ENCODE data around the gene BLTP2.
"Not testable (repeated sequence)": the region's sequence is repeated elsewhere in the genome, so short reads cannot be mapped to it uniquely, and the experiment has no call there.

Gene BLTP2

DNA sequence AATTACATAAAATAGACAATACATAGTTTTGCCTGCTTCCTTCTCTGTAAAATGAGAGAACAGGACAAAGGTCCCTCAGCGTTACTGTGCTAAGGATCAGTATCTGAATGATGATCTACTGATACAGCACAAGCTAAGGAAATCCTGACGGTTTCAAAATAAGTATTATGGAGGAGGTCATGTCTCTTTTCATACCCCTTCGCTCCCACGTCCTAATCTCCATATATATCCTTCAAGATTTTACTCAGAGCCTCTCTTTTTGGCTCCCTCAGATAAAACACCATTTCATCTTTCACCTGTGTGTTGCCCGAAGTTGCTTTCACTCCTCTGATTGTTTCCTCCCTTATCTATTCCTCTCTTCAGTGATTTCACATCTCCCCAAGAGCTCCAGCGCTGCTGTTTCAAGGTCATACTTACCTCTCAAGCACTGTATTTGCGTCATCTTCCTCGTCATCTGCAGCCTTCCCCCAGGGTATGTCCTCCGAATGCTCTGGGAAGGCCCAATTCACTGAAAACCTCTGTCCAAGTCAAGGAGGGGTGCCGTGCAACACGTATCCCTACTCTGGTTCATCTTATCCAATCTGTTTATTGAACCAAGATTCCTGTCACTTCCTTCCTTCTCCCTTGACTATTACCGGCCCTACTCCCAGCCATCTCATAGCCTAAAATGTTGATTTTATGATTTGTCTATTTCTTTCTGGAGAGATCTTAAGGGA lies 1.2 kb upstream of the BLTP2 start:
- no peak for DNase-seq

DNA sequence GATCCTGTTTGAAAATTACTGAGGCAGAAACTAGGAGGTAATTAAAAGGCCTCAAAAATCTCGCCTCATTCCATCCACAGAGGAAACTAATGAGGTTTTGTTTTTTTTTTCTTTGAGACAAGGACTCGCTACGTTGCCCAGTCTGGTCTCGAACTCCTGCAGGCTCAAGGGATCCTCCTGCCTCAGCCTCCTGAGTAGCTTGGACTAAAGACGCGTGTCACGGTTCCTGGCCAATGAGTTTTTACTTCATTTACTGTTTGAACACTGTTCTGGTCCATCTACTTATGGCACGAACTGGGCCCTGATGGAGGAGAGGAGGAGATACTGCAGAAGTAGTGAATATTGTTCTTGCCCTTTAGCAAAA lies 600 bp upstream of the BLTP2 start:
- DNase-seq = no peak

DNA sequence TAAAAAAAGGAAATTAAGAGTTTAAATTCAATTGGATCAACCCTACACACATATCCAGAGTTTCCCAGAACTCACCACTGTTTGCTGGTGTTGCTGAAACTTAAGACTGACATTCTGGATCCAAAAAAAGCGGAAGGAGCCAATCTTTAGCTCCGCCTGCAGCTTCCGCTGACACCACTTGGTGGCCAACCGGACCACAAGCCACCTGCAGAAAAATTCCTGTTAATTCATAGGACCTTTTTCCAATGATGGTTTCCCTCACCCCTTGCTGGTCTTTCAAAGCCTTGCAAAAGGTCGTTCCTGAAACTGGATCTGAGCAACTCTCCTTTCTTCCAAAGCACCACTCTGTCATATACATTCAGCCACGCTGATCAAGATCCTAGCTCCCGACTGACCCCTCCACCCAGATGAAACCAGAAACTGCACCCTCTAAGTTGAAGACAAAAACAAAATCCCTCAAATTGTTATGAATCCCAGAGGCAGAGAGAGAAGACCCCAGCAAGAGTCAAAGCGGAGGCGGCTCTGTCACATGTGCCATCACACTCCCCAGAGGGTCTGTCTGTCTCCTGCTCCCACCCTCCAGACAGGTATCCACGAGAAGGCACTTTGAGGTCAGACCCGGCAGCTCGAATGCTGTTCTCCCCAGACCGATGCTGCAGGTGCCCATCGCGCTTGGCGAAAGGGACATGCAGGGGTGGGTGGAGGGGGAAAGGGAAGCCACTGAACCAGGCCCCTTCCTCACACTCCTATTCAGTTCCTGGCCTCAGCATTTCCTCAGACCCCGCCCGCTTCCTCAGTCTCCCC lies 773 bp downstream of the BLTP2 start:
- peak; percentile 73 for DNase-seq

DNA sequence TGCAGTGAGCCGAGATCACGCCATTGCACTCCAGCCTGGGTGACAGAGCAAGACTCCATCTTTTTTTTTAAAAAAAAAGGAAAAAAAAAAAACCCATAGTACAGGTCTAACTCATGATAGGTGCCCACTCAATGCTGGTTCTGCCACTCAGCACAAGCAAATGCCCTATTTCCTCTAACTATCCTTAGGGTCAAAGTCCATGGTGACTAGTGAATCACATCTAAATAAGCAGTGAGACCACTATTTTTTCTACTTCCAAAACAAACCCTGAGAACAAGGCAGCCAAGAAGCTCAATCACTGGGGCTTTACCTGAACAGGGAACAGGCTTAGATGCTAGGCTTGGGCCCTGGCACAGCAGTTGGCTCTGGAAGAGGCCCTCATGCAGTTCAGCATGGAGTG lies 3.4 kb downstream of the BLTP2 start:
- no peak for DNase-seq

DNA sequence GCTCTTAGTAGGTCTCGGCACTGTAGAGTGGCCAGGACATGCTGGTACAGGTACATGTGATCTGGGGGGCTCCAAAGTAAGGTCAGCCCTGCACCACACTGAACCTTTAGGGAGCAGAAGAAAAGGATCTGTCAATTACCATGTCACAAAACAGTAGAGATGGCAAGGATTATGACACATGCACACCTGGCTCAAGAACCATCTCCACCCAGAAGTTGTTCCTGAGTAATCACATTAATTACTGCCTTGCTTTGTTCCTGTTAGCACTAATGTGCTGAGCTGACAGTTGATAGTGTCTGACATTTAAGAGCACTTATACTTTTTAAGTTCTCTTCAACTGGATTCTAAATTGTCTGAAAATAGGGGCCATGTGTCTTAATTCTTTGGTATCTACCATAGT lies 9.5 kb downstream of the BLTP2 start:
- no peak for DNase-seq

DNA sequence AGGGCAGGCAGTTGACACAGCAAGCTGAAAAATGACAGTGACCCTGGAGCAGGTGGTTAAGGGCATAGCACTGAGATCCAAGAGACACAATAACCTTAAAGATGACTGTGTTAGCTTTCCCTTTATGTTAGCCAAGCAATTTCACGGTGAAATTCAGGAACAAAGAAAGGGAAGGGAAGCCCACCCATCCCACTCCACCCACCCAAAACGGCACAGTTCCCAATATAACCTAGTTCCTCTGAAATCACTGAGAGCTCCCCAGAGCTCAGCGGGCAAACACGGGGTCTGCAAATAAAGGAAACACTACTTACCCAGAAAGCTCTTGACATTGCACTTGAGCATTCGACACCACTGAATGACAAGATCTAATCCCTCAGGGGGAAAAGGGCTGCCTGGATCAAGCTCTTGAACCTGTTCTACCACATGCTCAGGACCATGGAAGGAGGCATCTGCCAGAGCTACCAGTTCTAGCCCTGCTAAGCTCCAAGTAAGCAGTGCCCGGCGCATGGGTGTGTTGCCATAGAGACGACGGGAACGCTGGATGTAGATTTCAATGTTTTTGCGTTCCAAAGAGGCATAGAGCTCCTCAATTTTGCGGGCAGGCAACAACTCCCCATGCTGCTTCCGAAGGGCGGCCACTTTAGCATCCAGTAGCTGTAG lies 10.6 kb downstream of the BLTP2 start:
- DNase-seq = no peak

DNA sequence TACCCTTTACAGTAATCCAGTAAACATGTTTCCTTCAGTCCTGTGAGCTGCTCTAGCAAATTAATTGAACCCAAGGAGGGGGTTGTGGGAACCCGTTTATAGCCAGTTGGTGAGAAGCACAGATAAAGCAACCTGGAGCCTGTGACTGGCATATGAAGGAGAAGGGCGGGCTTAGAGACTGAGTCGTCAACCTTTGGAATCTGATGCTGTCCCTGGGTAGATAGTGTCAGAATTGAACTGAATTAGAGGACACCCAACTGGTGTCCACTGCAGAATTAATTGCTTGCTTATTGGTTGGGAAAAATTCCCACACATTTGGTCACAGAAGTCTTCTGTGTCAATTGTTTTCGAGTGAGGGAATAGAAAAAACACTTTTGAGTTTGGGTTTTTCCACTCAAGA lies 18.1 kb downstream of the BLTP2 start:
- no peak for DNase-seq

DNA sequence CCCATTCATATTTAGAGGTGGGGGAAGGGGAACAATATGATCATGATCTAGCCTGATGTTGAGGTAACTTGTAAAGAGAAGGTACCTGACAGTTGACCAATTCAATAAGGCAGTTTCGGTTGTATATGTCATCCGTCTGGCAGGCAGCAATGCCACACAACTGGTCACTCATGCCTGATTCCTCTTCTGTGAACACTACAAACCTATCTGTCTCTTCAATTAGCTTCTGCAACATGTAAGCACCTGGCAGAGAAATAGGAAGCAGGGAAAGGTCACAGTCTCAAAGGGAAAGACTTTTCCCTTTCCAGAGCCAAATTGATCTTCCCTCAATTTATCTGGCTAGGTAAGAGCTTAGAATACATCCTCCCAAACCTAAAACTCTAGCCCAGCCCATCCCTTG lies 20.8 kb downstream of the BLTP2 start:
- no peak for DNase-seq

DNA sequence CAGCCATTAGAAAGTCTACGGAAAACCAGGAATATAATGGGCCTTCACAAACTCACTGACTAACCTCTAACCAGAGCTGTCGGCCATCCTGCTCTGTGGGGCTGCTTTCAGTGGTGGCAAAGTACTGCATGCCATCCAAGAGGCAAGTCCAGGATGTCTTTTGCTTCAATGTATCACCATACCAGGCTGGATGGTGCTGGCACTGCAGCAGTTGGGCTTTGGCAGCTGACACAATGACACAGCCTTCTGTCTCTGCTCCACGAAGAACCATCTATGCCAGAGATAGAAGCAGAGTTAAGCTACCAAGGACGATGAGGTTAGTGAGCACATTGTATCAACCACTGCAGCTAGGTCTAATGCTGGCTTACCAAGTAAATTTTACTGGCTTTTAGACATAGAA lies 21.3 kb downstream of the BLTP2 start:
- DNase-seq = no peak

DNA sequence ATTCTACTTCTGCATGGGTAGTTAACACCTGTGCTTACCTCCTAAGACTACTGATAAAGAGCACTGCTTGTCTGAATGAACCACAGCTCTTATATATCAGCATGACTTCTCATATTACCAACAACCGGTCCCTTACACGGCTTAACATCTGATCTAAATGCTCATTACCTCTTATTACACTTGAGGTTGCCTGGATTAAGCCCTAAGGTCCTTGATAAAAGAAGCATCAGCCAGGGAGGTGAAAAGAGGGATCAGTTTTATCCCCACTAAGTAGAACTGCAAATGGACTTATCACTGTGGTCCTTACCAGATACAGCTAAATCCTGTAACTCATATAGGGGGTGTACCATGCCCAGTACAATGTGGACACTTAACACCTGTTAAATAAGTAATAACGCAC lies 22.8 kb downstream of the BLTP2 start:
- DNase-seq = no peak

DNA sequence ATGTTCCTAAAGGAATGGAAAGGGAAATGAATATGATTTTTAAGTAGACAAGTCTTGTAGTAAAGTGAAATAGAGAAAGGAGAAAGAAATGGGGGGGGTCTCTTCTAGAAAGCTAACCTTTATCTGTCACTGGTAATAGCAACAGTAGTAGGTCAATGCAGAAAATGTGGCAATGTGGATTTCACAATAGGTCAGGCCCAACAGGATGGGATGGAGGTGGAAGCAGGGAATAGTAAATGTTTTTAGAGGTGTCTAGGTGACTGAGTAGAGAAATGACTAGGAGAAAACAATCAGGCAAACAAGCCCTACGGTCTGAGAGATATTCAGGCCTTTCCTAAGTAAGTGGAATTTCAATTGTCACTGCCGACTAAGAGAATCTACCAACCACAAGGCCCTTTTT lies 24.9 kb downstream of the BLTP2 start:
- DNase-seq = no peak

DNA sequence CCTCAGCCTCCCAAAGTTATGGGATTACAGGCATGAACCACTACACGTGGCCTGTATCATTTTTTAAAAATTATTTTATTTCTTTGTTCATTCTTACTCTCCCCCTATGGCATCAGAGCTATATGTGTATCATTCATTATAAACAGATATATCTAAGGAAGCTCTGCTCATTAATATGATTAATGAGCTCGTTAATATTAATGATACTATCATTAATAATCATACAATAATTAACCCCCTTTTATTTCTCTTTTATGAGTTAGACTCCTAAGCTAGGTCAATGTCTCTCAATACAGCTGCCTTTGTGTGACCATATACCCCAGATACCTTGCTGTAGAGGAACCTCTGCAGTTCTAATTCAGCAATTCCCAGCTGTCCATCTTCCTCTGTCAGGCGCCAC lies 26.5 kb downstream of the BLTP2 start:
- DNase-seq = no peak

DNA sequence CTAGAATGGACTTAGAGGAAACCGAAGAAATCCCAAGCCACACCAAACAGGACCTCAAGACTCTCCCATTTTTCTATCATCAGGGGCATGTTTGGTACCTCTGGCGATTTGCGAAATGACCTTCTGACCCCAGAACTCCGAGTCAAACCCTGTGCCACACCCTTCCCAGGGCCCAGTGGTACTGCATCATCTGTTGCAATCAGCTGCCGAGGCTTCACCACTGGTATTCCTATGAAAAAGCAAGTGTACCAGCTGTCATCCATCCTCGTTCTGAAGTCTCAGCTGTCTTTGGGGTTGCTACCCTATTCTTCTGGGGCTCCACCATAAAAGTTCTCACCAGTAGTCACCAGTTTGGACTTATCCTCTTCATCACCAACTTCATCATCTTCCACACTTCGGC lies 28.7 kb downstream of the BLTP2 start:
- DNase-seq = no peak

DNA sequence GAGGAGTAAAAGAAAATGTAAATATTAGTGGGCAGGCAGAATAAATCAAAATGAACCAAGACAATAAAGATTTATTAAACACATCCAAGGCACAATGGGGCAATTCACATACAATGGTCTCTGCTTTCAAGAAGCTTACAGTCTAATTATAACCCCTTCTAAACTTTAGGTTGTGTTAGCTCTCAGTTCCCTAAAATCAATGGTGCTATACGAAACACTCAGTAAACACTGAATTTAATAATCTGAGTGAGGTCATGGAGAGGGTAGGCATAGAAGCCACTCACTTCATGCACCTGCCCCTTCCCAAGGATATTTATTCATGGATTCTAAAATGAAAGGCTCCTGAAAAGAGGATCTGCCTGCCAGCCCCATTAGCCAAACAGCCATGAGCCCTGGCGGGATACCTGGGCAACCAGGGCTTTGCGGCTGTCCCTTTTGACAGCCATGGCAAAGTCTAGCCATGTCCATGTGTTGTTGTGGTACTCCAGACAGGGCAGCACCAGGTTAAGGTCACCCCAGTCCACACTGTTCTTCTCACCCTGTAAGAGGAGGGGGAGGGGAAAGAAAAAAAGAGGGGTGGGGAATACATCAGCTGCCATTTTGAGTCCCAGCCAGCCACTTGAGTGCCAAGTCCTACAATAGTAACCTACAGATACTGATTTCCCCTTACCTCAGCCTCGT lies 29.6 kb downstream of the BLTP2 start:
- DNase-seq = no peak

DNA sequence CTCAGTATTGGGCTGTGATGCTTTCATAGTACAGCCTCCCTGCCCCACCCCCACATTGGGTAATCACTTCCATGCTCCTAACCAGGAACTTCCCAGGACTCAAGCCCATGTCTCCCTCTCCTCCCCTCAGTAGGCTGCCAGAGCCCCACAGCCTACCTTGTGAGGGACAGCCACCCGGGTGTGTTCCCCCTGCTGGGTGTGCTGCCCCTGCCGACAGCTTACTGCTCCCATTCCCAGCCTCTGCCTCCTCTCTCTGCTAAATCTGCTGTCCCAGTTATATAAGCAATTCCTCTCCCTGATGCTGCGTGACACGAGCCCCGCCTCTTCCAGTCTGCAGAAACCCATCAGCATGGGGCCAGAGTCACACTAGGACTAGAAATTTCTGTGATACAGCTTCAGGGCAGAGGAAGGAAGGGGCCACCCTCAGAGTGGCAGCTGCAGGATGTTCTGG lies 31.0 kb downstream of the BLTP2 start, which contains the start of gene RSKR:
Gene RSKR (minus strand): TSS at position 255 of the 451 bp plus-strand sequence. CDS start 24 bp downstream, at position 231.
- DNase-seq = no peak

DNA sequence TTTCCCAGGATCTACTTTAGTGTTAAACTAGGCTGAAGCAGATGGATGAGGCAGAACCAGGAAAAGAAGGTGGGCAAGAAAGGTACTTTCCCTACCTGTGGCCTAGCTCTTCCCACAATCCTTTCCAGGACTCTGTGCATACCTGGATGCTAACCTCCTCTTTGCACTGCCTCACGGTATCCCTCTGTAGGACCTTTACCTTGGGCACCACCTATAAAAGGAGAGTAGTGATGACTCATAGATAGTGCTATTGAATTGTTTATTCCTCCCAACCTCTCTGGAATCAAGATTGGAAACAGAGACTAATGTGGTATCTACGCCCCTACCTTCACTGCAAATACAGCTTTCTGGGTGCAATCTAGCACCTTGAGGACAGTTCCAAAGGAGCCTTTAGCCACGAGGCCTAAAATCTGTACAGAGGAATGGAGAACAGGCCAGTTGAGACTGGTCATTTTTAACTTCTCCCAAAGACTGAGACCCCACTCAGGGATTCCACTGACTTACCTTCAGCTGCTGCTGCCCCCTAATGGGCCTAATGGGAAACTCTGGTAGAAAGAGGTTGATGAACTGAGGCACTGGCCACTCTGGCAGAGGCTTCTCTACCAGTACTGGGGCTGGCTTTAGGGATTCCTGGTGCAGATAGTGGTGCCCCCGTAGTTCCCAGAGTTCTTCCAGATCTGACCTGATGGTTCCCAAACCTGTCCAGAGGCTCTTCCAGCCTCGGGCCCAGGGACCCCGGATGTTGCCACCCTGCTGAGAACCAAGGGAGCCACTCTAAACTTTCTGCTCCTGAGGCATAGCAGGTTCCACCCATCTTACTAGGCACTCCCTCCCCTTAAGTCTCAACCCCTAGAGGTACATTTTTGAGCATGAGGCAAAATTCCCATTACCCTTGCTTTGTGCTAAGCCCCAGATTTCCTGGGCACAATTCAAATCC lies 31.8 kb downstream of the BLTP2 start:
- peak; percentile 70 for DNase-seq

DNA sequence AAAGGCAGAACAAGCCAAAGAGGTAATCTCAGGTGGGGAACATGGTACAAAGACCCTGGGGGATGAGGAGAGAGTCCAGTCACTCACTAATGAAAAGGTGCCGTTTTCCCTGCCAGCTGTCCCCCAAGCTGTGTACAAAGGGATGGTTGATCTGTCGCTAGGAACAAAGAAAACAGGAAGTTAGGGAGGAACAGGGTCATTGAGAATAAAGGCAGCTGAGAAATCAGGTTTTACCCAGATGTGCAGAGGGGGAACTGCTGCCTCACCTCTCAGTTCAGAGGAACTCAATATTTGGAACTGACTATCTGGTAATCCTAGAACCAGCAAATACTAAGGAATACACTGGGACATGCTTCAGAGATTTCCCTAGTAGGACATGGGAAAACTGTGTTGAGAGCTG lies 32.4 kb downstream of the BLTP2 start:
- peak; percentile 69 for DNase-seq

DNA sequence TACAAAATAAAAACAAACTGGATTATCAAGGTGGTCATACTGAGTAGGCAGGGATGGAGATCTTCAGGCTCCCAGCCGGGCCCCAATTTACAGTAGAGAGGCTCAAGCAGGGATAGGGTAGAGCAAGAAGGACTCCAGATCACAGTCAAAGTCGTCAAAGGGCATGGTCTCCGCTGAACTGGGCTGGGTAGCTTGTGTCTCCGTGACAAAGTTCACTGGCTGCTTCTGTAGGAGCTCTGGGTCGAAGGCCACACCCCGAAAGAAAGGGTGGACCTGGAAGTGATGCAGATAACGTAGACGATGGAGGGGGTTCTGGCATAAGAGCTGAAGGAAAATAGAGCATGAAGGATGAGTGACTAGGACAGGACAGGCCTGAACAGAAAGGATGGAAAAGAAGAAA lies 34.6 kb downstream of the BLTP2 start:
- no peak for DNase-seq

DNA sequence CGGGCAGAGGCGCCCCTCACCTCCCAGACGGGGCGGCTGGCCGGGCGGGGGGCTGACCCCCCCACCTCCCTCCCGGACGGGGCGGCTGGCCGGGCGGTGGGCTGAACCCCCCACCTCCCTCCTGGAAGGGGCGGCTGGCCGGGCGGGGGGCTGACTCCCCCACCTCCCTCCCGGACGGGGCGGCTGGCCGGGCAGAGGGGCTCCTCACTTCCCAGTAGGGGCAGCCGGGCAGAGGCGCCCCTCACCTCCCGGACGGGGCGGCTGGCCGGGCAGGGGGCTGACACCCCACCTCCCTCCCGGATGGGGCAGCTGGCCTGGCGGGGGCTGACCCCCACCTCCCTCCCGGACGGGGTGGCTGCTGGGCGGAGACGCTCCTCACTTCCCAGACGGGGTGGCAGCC lies 40.9 kb downstream of the BLTP2 start:
- DNase-seq = not testable (repeated sequence)

DNA sequence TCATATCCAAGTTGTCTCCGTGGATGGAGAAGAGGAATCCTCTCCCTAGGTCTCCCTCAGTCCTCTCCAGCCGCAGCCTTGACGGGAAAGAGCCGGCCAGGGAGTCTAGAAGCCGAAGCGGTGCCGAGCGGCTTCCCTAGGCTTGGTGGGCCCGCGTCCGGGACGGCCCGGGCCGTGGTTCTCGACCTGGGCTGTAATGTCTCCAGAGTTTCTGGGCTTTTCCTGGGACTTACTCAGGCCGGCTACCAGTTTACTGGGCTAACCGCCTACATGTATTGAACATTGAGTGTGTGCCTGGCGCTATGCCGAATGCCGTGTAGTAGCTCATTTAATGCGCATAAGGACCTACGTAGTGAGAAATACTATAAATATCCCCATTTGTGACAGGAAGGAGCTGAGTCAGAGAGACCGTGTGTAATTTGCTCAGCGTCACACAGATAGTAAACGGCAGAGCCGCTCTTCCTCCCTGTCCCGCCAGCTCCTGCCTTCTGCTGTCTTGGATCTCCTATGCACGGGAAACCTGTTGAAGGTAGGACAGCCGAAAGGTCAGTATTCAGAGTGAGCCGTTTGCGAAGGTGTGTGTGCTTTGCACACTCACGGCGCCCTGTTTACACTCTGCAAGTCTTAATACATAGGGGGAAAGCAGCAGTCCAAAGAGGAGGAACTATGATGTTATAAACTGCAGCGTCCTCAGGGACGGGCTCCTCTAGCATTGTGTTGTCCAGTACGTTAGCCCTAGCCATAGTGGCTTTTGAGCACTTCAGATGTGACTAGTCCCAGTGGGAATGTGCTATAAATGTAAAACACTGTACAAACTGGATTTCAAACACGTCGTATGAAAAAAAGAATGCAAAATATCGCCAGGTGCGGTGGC lies 45.4 kb downstream of the BLTP2 start:
- DNase-seq = peak; percentile 89

DNA sequence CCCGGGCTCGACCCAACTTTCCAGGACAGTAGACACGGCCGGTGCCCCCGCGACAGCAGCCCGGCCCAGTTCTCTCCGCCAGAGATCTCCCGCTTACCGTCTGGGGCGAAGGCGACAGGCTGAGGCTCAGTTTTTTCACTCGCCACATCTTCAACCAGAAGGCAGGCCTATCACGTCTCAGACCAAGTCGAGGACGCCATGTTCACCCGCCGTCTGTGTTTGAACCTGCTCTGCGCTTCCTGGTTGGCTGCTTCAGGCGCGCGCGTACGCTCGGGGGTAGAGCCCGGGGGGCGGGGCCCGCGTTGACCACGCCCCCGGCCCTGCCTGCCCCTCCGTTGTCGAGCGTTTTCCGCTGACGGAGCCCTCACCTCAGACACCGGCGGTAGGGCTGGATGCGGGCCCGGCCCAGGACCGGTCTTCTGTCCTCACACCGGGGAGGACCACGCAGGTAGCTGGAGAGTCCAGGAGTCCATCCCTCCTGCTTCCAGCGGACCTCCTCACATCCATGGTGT lies 46.1 kb downstream of the BLTP2 start, which contains the start of gene SPAG5:
Gene SPAG5 (minus strand): TSS at position 227 of the 512 bp plus-strand sequence. CDS start 79 bp downstream, at position 148.
- peak; percentile 98 for DNase-seq
